HepG2 (cell line): Measurements from ENCODE around the gene CYP4F22. TPM values are rescaled to one million over a fixed set of nuclear protein-coding genes. Genes with fewer than 3 reads are reported as not detected.

Experiments
- CENPT ChIP-seq: sonication (generic); formaldehyde crosslinking; IDR thresholded peaks from 2 replicates; pipeline ENCODE4 v1.8.0; 2022; ENCODE audit warnings: low read depth, mild to moderate bottlenecking, moderate library complexity, missing genetic modification reagents
- CREB1 ChIP-seq, 2 experiments: fragments of 450-650 bp in 1 of 2; IDR thresholded peaks; 2 replicates each; pipeline ENCODE4 v1.6.1; 2016 to 2017; ENCODE audit warnings: control low read depth in 1 of 2, mild to moderate bottlenecking in 1 of 2, missing compliant biosample characterization in 1 of 2, missing genetic modification characterization in 1 of 2
- FLYWCH1 ChIP-seq: sonication (generic); formaldehyde crosslinking; IDR thresholded peaks from 2 replicates; pipeline ENCODE4 v1.8.1; 2023; ENCODE audit warnings: mild to moderate bottlenecking, missing genetic modification reagents
- GABPA ChIP-seq, 2 experiments: IDR thresholded peaks; 2 replicates each; pipeline ENCODE4 v1.6.1; 2011 to 2016; ENCODE audit warnings: low read depth in 2 of 2, low read length in 1 of 2, missing biosample characterization in 1 of 2, missing genetic modification characterization in 1 of 2
- MTF1 ChIP-seq: sonication (generic); formaldehyde crosslinking; IDR thresholded peaks from 2 replicates; pipeline ENCODE4 v1.5.0; 2020; ENCODE audit warnings: missing genetic modification reagents
- MYC ChIP-seq: sonication (generic); formaldehyde crosslinking; IDR thresholded peaks from 2 replicates; pipeline ENCODE4 v1.9.0; 2021; ENCODE audit warnings: missing genetic modification reagents, borderline replicate concordance
- SALL1 ChIP-seq: sonication (generic); formaldehyde crosslinking; IDR thresholded peaks from 2 replicates; pipeline ENCODE4 v1.8.0; 2022; ENCODE audit warnings: mild to moderate bottlenecking, missing genetic modification reagents
- SOX5 ChIP-seq: IDR thresholded peaks from 2 replicates; pipeline ENCODE4 v1.6.1; 2016; ENCODE audit warnings: borderline replicate concordance
- ZNF224 ChIP-seq: sonication (generic); formaldehyde crosslinking; IDR thresholded peaks from 2 replicates; pipeline ENCODE4 v1.5.0; 2020; ENCODE audit warnings: mild to moderate bottlenecking, missing genetic modification reagents
- ZNF253 ChIP-seq: sonication (generic); formaldehyde crosslinking; IDR thresholded peaks from 2 replicates; pipeline ENCODE4 v1.8.0; 2022; ENCODE audit warnings: mild to moderate bottlenecking, missing genetic modification reagents, borderline replicate concordance
- polyA plus RNA-seq, 8 experiments: library from polyadenylated mRNA; depleted of rRNA in 3 of 8; stranded (reverse) in 7 of 8; unstranded in 1 of 8; fragments of >200 nt; fragmentation: Illumina TruSeq in 4 of 8; extraction: Trizol in 4 of 8; gene quantifications; 2 replicates each; pipeline versions ENCODE4 v1.2.1 to v1.2.3, GENCODE V29; 2011 to 2016; ENCODE audit warnings: low read depth in 4 of 8, missing spikeins in 1 of 8, mixed read lengths in 1 of 8; ENCODE audit not compliant: insufficient read depth in 1 of 8
- total RNA-seq, 5 experiments: library from RNA; depleted of rRNA; stranded (reverse); fragments of >200 nt; fragmentation: Illumina TruSeq; extraction: Trizol; gene quantifications; 2 replicates each; pipeline ENCODE4 v1.2.3, GENCODE V29; 2016; ENCODE audit warnings: low read depth in 1 of 5
- TF ChIP-seq, protein P1 (sequence below): sonication (generic); formaldehyde crosslinking; IDR thresholded peaks from 2 replicates; pipeline ENCODE4 v1.5.1; 2020; ENCODE audit warnings: missing genetic modification reagents, mild to moderate bottlenecking, borderline replicate concordance
- TF ChIP-seq, protein P2 (sequence below): sonication (generic); formaldehyde crosslinking; IDR thresholded peaks from 2 replicates; pipeline ENCODE4 v1.5.0; 2020; ENCODE audit warnings: mild to moderate bottlenecking, low read depth, missing genetic modification reagents, borderline replicate concordance
- TF ChIP-seq, protein P3 (sequence below): sonication (generic); formaldehyde crosslinking; IDR thresholded peaks from 2 replicates; pipeline ENCODE4 v1.5.0; 2020; ENCODE audit warnings: missing genetic modification reagents
- TF ChIP-seq, protein P4 (sequence below): IDR thresholded peaks from 2 replicates; pipeline ENCODE4 v1.6.1; 2012; ENCODE audit warnings: low read length, improper control_type of control experiment
- TF ChIP-seq, protein P5 (sequence below): sonication (generic); formaldehyde crosslinking; conservative IDR thresholded peaks from 2 replicates; pipeline ENCODE4 v1.4.0; 2020; ENCODE audit warnings: mild to moderate bottlenecking, missing genetic modification reagents, moderate library complexity
- TF ChIP-seq, protein P6 (sequence below): sonication (generic); IDR thresholded peaks from 2 replicates; pipeline ENCODE4 v1.6.1; 2016; ENCODE audit warnings: low read depth, borderline replicate concordance

Gene CYP4F22
- total and polyA plus RNA-seq, 2 of the 13 experiments (the other 11 are each of a cell fraction or from before 2014, with no cell fraction given): 0.05 TPM; not detected in 1

DNA sequence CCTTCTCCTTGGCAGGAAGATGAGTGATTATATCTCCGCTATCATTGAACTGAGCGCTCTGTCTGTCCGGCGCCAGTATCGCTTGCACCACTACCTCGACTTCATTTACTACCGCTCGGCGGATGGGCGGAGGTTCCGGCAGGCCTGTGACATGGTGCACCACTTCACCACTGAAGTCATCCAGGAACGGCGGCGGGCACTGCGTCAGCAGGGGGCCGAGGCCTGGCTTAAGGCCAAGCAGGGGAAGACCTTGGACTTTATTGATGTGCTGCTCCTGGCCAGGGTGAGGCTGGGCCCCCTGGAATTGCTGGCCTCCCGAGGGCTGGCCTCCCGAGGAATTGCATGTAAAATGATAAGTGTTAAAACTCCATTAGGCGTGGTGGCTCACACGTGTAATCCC, 32.1 kb downstream of the CYP4F22 start (continued):
- TF ChIP-seq, protein P1, sequence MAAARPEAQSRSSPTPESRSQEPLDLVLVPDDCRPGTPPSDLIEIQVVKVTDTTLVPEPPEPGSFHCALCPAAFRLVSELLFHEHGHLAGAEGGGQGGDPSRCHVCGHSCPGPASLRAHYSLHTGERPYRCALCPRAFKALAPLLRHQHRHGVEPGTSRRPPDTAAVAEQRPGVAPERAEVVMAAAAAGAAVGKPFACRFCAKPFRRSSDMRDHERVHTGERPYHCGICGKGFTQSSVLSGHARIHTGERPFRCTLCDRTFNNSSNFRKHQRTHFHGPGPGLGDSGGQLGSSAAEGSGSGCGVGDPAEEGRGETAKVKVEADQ: no peak
- TF ChIP-seq SALL1 (CRISPR knock-in tag): peak; percentile 42; the same call in 1 of the 2 replicates
- no peak for TF ChIP-seq GABPA (IDR thresholded peaks at IDR 0.05; ENCODE audit: low read depth, low read length)
- TF ChIP-seq GABPA (CRISPR knock-in tag; IDR thresholded peaks at IDR 0.05; ENCODE audit: low read depth): peak; percentile 50; the same call in 1 of the 2 replicates
- TF ChIP-seq CREB1 (IDR thresholded peaks at IDR 0.05): no peak; the same call in 1 of the 2 replicates
- TF ChIP-seq CREB1 (CRISPR knock-in tag; IDR thresholded peaks at IDR 0.05): peak; percentile 82
- no peak for TF ChIP-seq FLYWCH1 (CRISPR knock-in tag)
- TF ChIP-seq, protein P2, sequence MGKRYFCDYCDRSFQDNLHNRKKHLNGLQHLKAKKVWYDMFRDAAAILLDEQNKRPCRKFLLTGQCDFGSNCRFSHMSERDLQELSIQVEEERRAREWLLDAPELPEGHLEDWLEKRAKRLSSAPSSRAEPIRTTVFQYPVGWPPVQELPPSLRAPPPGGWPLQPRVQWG (CRISPR knock-in tag): no peak
- TF ChIP-seq, protein P3, sequence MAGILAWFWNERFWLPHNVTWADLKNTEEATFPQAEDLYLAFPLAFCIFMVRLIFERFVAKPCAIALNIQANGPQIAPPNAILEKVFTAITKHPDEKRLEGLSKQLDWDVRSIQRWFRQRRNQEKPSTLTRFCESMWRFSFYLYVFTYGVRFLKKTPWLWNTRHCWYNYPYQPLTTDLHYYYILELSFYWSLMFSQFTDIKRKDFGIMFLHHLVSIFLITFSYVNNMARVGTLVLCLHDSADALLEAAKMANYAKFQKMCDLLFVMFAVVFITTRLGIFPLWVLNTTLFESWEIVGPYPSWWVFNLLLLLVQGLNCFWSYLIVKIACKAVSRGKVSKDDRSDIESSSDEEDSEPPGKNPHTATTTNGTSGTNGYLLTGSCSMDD (CRISPR knock-in tag): no peak
- no peak for TF ChIP-seq MTF1
- TF ChIP-seq, protein P4, sequence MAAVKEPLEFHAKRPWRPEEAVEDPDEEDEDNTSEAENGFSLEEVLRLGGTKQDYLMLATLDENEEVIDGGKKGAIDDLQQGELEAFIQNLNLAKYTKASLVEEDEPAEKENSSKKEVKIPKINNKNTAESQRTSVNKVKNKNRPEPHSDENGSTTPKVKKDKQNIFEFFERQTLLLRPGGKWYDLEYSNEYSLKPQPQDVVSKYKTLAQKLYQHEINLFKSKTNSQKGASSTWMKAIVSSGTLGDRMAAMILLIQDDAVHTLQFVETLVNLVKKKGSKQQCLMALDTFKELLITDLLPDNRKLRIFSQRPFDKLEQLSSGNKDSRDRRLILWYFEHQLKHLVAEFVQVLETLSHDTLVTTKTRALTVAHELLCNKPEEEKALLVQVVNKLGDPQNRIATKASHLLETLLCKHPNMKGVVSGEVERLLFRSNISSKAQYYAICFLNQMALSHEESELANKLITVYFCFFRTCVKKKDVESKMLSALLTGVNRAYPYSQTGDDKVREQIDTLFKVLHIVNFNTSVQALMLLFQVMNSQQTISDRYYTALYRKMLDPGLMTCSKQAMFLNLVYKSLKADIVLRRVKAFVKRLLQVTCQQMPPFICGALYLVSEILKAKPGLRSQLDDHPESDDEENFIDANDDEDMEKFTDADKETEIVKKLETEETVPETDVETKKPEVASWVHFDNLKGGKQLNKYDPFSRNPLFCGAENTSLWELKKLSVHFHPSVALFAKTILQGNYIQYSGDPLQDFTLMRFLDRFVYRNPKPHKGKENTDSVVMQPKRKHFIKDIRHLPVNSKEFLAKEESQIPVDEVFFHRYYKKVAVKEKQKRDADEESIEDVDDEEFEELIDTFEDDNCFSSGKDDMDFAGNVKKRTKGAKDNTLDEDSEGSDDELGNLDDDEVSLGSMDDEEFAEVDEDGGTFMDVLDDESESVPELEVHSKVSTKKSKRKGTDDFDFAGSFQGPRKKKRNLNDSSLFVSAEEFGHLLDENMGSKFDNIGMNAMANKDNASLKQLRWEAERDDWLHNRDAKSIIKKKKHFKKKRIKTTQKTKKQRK: no peak
- TF ChIP-seq, protein P5, sequence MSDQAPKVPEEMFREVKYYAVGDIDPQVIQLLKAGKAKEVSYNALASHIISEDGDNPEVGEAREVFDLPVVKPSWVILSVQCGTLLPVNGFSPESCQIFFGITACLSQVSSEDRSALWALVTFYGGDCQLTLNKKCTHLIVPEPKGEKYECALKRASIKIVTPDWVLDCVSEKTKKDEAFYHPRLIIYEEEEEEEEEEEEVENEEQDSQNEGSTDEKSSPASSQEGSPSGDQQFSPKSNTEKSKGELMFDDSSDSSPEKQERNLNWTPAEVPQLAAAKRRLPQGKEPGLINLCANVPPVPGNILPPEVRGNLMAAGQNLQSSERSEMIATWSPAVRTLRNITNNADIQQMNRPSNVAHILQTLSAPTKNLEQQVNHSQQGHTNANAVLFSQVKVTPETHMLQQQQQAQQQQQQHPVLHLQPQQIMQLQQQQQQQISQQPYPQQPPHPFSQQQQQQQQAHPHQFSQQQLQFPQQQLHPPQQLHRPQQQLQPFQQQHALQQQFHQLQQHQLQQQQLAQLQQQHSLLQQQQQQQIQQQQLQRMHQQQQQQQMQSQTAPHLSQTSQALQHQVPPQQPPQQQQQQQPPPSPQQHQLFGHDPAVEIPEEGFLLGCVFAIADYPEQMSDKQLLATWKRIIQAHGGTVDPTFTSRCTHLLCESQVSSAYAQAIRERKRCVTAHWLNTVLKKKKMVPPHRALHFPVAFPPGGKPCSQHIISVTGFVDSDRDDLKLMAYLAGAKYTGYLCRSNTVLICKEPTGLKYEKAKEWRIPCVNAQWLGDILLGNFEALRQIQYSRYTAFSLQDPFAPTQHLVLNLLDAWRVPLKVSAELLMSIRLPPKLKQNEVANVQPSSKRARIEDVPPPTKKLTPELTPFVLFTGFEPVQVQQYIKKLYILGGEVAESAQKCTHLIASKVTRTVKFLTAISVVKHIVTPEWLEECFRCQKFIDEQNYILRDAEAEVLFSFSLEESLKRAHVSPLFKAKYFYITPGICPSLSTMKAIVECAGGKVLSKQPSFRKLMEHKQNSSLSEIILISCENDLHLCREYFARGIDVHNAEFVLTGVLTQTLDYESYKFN (CRISPR knock-in tag): peak; percentile 59
- no peak for TF ChIP-seq MYC (CRISPR knock-in tag)
- no peak for TF ChIP-seq ZNF253 (CRISPR knock-in tag)
- no peak for TF ChIP-seq CENPT (CRISPR knock-in tag)
- TF ChIP-seq SOX5 (CRISPR knock-in tag): peak; percentile 30; the same call in 1 of the 2 replicates
- TF ChIP-seq, protein P6, sequence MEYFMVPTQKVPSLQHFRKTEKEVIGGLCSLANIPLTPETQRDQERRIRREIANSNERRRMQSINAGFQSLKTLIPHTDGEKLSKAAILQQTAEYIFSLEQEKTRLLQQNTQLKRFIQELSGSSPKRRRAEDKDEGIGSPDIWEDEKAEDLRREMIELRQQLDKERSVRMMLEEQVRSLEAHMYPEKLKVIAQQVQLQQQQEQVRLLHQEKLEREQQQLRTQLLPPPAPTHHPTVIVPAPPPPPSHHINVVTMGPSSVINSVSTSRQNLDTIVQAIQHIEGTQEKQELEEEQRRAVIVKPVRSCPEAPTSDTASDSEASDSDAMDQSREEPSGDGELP: no peak
- no peak for TF ChIP-seq ZNF224 (CRISPR knock-in tag)
